Activated T-cell treated with anti-CD3 and anti-CD28 coated beads, Interleukin-2, amount 50 U/mL, for 72 hours (primary cell): Measurements from ENCODE around the gene TCAP. TPM values are rescaled to one million over a fixed set of nuclear protein-coding genes. Genes with fewer than 3 reads are reported as not detected.
A peak's percentile ranks its signal among the peaks of the same experiment; 100 is the strongest.
"Not testable (repeated sequence)": the region's sequence is repeated elsewhere in the genome, so short reads cannot be mapped to it uniquely, and the experiment has no call there.

Experiments used
- ATAC-seq, 2 donors: fragments of 150-1000 bp; cut with Tn5 transposase; replicated peaks in 1 of 2; 2 replicates each; pipeline ENCODE4 v1.10.0; 2021; ENCODE audit warnings: moderate library complexity in 2 of 2, mild to moderate bottlenecking in 1 of 2
- DNase-seq, 2 donors: peaks; one replicate each; pipeline ENCODE4 v3.0.0; 2021 to 2022; ENCODE audit warnings: mixed read lengths in 1 of 2
- H3K27ac Mint-ChIP-seq: one replicate; pipeline ENCODE4 v1.8.0; 2022; ENCODE audit warnings: mild to moderate bottlenecking, moderate library complexity, mixed read lengths
- H3K27me3 Mint-ChIP-seq: one replicate; pipeline ENCODE4 v1.8.0; 2022; ENCODE audit warnings: low read depth, mixed read lengths
- H3K36me3 Mint-ChIP-seq, 2 donors: one replicate each; pipeline ENCODE4 v1.8.0; 2022; ENCODE audit warnings: mixed read lengths in 2 of 2, mild to moderate bottlenecking in 1 of 2; ENCODE audit not compliant: insufficient read depth in 2 of 2
- H3K4me1 Mint-ChIP-seq: one replicate; pipeline ENCODE4 v1.8.0; 2022; ENCODE audit warnings: low read depth, mixed read lengths
- H3K4me3 Mint-ChIP-seq, 2 donors: one replicate each; pipeline ENCODE4 v1.8.0; 2022; ENCODE audit warnings: mild to moderate bottlenecking in 2 of 2, mixed read lengths in 2 of 2, moderate library complexity in 2 of 2
- H3K9me3 Mint-ChIP-seq, 2 donors: one replicate each; pipeline ENCODE4 v1.8.0; 2022; ENCODE audit warnings: mixed read lengths in 2 of 2
- total RNA-seq, 2 donors: library from RNA; stranded (reverse); gene quantifications; one replicate each; pipeline ENCODE4 v1.2.3, GENCODE V29; 2022

Gene TCAP
- total RNA-seq, 2 donors from 2014 or later: 1.4 to 1.5 TPM

- Mint-ChIP-seq H3K4me3 (no peak overlapping the region), H3K9me3 (no peaks in the 10 kb centered on the region), H3K4me1 (peaks cover 13% of the 10 kb centered on the region), H3K27ac (no peak overlapping the region), H3K36me3 (no peaks in the 10 kb centered on the region), H3K27me3 (peaks cover 13% of the 10 kb centered on the region)
- ATAC-seq (no peak), DNase-seq (no peak)
These were observed 41.2 kb downstream of the TCAP start for GRCh38 chr17:39706383-39706782.

GRCh38 chr17:39706921-39707337 lies 41.8 kb downstream of the TCAP start:
- peaks cover 8% of the 10 kb centered on the region for H3K27me3 Mint-ChIP-seq
- H3K9me3 Mint-ChIP-seq: no peaks in the 10 kb centered on the region
- H3K36me3 Mint-ChIP-seq: no peaks in the 10 kb centered on the region
- H3K27ac Mint-ChIP-seq: peak overlapping the region; percentile 84
- DNase-seq (no peak), ATAC-seq (peak in 1 of 2 donors; percentile 38)
- peaks cover 13% of the 10 kb centered on the region for H3K4me1 Mint-ChIP-seq
- no peak overlapping the region for H3K4me3 Mint-ChIP-seq

GRCh38 chr17:39709319-39709997 lies 44.3 kb downstream of the TCAP start:
- H3K27ac Mint-ChIP-seq: no peak overlapping the region
- no peaks in the 10 kb centered on the region for H3K9me3 Mint-ChIP-seq
- H3K27me3 Mint-ChIP-seq: no peaks in the 10 kb centered on the region
- DNase-seq (no peak), ATAC-seq (no peak)
- no peaks in the 10 kb centered on the region for H3K36me3 Mint-ChIP-seq
- H3K4me1 Mint-ChIP-seq: peaks cover 7% of the 10 kb centered on the region
- no peak overlapping the region for H3K4me3 Mint-ChIP-seq

GRCh38 chr17:39709998-39710964 lies 45.1 kb downstream of the TCAP start:
- Mint-ChIP-seq H3K4me1 (peaks cover 7% of the 10 kb centered on the region), H3K27me3 (no peaks in the 10 kb centered on the region), H3K36me3 (no peaks in the 10 kb centered on the region), H3K9me3 (no peaks in the 10 kb centered on the region), H3K27ac (no peak overlapping the region), H3K4me3 (no peak overlapping the region)
- no peak for DNase-seq
- no peak for ATAC-seq

GRCh38 chr17:39711071-39711470 lies 45.9 kb downstream of the TCAP start:
- not testable (repeated sequence) for DNase-seq, H3K27ac Mint-ChIP-seq, H3K4me3 Mint-ChIP-seq, H3K36me3 Mint-ChIP-seq, H3K4me1 Mint-ChIP-seq, ATAC-seq, H3K27me3 Mint-ChIP-seq, H3K9me3 Mint-ChIP-seq

GRCh38 chr17:39711851-39712250 lies 46.7 kb downstream of the TCAP start:
- Mint-ChIP-seq H3K27ac (no peak overlapping the region), H3K4me1 (peaks cover 6% of the 10 kb centered on the region), H3K9me3 (no peaks in the 10 kb centered on the region), H3K4me3 (no peak overlapping the region), H3K27me3 (no peaks in the 10 kb centered on the region), H3K36me3 (no peaks in the 10 kb centered on the region)
- no peak for DNase-seq
- no peak for ATAC-seq

GRCh38 chr17:39714234-39714633 lies 49.1 kb downstream of the TCAP start:
- ATAC-seq (no peak), DNase-seq (no peak)
- no peaks in the 10 kb centered on the region for H3K9me3 Mint-ChIP-seq
- no peaks in the 10 kb centered on the region for H3K27me3 Mint-ChIP-seq
- H3K4me3 Mint-ChIP-seq: no peak overlapping the region
- H3K36me3 Mint-ChIP-seq: no peaks in the 10 kb centered on the region
- H3K4me1 Mint-ChIP-seq: no peaks in the 10 kb centered on the region
- H3K27ac Mint-ChIP-seq: no peak overlapping the region

- H3K9me3 Mint-ChIP-seq: no peaks in the 10 kb centered on the region
- H3K36me3 Mint-ChIP-seq: no peaks in the 10 kb centered on the region
- no peak overlapping the region for H3K4me3 Mint-ChIP-seq
- no peaks in the 10 kb centered on the region for H3K4me1 Mint-ChIP-seq
- no peak overlapping the region for H3K27ac Mint-ChIP-seq
- H3K27me3 Mint-ChIP-seq: no peaks in the 10 kb centered on the region
- DNase-seq (no peak), ATAC-seq (no peak)
These were observed 50.4 kb downstream of the TCAP start for GRCh38 chr17:39715375-39716072.

Other genes with a start within 250 kb of the TCAP start
- 10 to 100 TPM; 79.7 to 88.3 TPM for gene MED1, start 214.1 kb upstream of the TCAP start, total RNA-seq
- gene CDK12, start 203.9 kb upstream of the TCAP start, total RNA-seq: 10 to 100 TPM; 69.4 to 75.9 TPM
- not detected for gene NEUROD2, start 57.4 kb upstream of the TCAP start, total RNA-seq
- gene PPP1R1B, start 38.4 kb upstream of the TCAP start, total RNA-seq: not detected
- gene STARD3, start 28.2 kb upstream of the TCAP start, total RNA-seq: 10 to 100 TPM; 63.5 to 65.1 TPM
- under 1 TPM; 0.41 to 0.67 TPM for gene PNMT, start 3.1 kb downstream of the TCAP start, total RNA-seq
- gene PGAP3, start 22.7 kb downstream of the TCAP start, total RNA-seq: 10 to 100 TPM in 1 of 2 donors, 1 to 10 TPM in 1; 8.5 to 12.8 TPM
- gene ERBB2, start 34.7 kb downstream of the TCAP start, total RNA-seq: 10 to 100 TPM in 1 of 2 donors, 1 to 10 TPM in 1; 8.2 to 12.1 TPM
- 10 to 100 TPM; 39.4 to 40.1 TPM for gene MIEN1, start 65.2 kb downstream of the TCAP start, total RNA-seq
- 1 to 10 TPM; 3.5 to 6.0 TPM for gene GRB7, start 72.6 kb downstream of the TCAP start, total RNA-seq
- gene IKZF3, start 199.0 kb downstream of the TCAP start, total RNA-seq: 10 to 100 TPM; 70.7 to 78.9 TPM
- gene ZPBP2, start 202.9 kb downstream of the TCAP start, total RNA-seq: under 1 TPM; 0.36 to 0.81 TPM